Caki2 (cell line): ENCODE measurements around the gene BACH2. TPM values are rescaled to one million over a fixed set of nuclear protein-coding genes. Genes with fewer than 3 reads are reported as not detected.
"Not testable (repeated sequence)": the region's sequence is repeated elsewhere in the genome, so short reads cannot be mapped to it uniquely, and the experiment has no call there.

ENCODE experiments used
- DNase-seq: peaks from one replicate; pipeline ENCODE4 v3.0.0-alpha.2; 2015; ENCODE audit warnings: low read depth
- in situ Hi-C: cut with HindIII; loops from 2 replicates; pipeline ENCODE4 v1.10.0; 2016; ENCODE audit warnings: low sequenced_read_pairs, low pct_unique_long_range_greater_than_20kb, mixed read lengths
- total RNA-seq: library from RNA; depleted of rRNA; stranded (reverse); fragments of >200 nt; shearing (Covaris generic); gene quantifications from 2 replicates; pipeline ENCODE4 v1.2.3, GENCODE V29; 2014; ENCODE audit warnings: low replicate concordance

BACH2 gene
- total RNA-seq, 1 experiment from 2014 or later: 8.1 TPM

- in situ Hi-C loops: no loop called here
- peak; percentile 60 for DNase-seq
Measured at GRCh38 chr6:90183587-90184333, 112.9 kb downstream of the BACH2 start.

- DNase-seq: no peak
- in situ Hi-C loops: no loop called here
Measured at GRCh38 chr6:90180526-90180925, 116.1 kb downstream of the BACH2 start.

- in situ Hi-C loops: no loop called here
- DNase-seq: no peak
Measured at GRCh38 chr6:90179190-90180169, 117.2 kb downstream of the BACH2 start.

- in situ Hi-C loops: no loop called here
- no peak for DNase-seq
Measured at GRCh38 chr6:90178384-90178855, 118.2 kb downstream of the BACH2 start.

GRCh38 chr6:90177544-90178383 is 118.9 kb downstream of the BACH2 start:
- DNase-seq: no peak
- in situ Hi-C loops: no loop called here

- no peak for DNase-seq
- in situ Hi-C loops: no loop called here
Measured at GRCh38 chr6:90175627-90176538, 120.8 kb downstream of the BACH2 start.

GRCh38 chr6:90173262-90173925 is 123.2 kb downstream of the BACH2 start:
- in situ Hi-C loops: no loop called here
- no peak for DNase-seq

GRCh38 chr6:90170601-90171000 is 126.0 kb downstream of the BACH2 start:
- DNase-seq: no peak
- in situ Hi-C loops: no loop called here

GRCh38 chr6:90169374-90169773 is 127.3 kb downstream of the BACH2 start:
- in situ Hi-C loops: no loop called here
- DNase-seq: no peak

GRCh38 chr6:90168693-90169131 is 127.9 kb downstream of the BACH2 start:
- peak; percentile 36 for DNase-seq
- in situ Hi-C loops: no loop called here

- no peak for DNase-seq
- in situ Hi-C loops: no loop called here
Measured at GRCh38 chr6:90167514-90168379, 128.9 kb downstream of the BACH2 start.

GRCh38 chr6:90166155-90166924 is 130.3 kb downstream of the BACH2 start:
- in situ Hi-C loops, DNase-seq: not testable (repeated sequence)

GRCh38 chr6:90162648-90163387 is 133.8 kb downstream of the BACH2 start:
- in situ Hi-C loops: no loop called here
- no peak for DNase-seq

- in situ Hi-C loops: no loop called here
- DNase-seq: no peak
Measured at GRCh38 chr6:90160013-90160412, 136.6 kb downstream of the BACH2 start.

GRCh38 chr6:90159452-90159851 is 137.2 kb downstream of the BACH2 start:
- DNase-seq: no peak
- in situ Hi-C loops: no loop called here
